Kidney epithelial cell (primary cell): ENCODE measurements around the gene ABCA13. TPM values are rescaled to one million over a fixed set of nuclear protein-coding genes. Genes with fewer than 3 reads are reported as not detected.

Experiments used
- DNase-seq: peaks from one replicate; pipeline ENCODE4 v3.0.0-alpha.2; 2010; ENCODE audit warnings: low read depth
- H3K27me3 ChIP-seq: 2 replicates; pipeline ENCODE4 v1.6.0; 2011; ENCODE audit warnings: low read length; ENCODE audit not compliant: control insufficient read depth, insufficient read depth
- H3K36me3 ChIP-seq: 2 replicates; pipeline ENCODE4 v1.5.1; 2011; ENCODE audit warnings: low read length; ENCODE audit not compliant: control insufficient read depth, insufficient read depth
- H3K4me3 ChIP-seq: 2 replicates; pipeline ENCODE4 v1.5.1; 2011; ENCODE audit warnings: low read depth, mild to moderate bottlenecking, control low read depth, low read length
- total RNA-seq: library from RNA; depleted of rRNA; stranded (reverse); fragments of >200 nt; gene quantifications from 2 replicates; pipeline ENCODE4 v1.2.3, GENCODE V29; 2015
- TF ChIP-seq, protein P1 (sequence below): IDR thresholded peaks from 2 replicates; pipeline ENCODE4 v1.5.1; 2011; ENCODE audit warnings: mild to moderate bottlenecking, moderate library complexity, low read length, control low read depth, inconsistent platforms; ENCODE audit not compliant: insufficient read depth, poor library complexity, severe bottlenecking

Gene ABCA13
- total RNA-seq, 1 donor from 2014 or later = 0.71 TPM

DNA sequence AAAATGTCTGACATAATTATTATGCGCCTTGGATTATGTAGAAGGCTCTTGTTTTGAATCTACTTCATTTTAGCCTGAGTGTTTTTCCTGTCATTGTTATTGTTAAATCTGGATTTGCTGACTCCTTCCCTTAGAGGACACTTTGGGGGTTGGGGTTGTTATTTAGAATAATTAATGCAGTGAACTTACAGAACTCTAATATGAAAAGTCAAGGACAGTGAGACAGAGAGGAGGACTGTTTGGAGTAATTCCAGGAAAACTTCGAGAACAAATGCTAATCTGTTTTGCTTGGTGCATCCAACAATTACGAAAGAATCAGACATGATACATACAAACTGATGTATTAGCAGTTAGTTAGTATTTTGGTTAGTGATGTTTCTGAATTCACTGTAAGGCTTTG is 146.1 kb downstream of the ABCA13 start:
- Histone ChIP-seq H3K27me3 (no peaks in the 10 kb centered on the region), H3K36me3 (no peaks in the 10 kb centered on the region), H3K4me3 (no peak overlapping the region)
- TF ChIP-seq, protein P1, sequence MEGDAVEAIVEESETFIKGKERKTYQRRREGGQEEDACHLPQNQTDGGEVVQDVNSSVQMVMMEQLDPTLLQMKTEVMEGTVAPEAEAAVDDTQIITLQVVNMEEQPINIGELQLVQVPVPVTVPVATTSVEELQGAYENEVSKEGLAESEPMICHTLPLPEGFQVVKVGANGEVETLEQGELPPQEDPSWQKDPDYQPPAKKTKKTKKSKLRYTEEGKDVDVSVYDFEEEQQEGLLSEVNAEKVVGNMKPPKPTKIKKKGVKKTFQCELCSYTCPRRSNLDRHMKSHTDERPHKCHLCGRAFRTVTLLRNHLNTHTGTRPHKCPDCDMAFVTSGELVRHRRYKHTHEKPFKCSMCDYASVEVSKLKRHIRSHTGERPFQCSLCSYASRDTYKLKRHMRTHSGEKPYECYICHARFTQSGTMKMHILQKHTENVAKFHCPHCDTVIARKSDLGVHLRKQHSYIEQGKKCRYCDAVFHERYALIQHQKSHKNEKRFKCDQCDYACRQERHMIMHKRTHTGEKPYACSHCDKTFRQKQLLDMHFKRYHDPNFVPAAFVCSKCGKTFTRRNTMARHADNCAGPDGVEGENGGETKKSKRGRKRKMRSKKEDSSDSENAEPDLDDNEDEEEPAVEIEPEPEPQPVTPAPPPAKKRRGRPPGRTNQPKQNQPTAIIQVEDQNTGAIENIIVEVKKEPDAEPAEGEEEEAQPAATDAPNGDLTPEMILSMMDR = no peak
- no peak for DNase-seq

DNA sequence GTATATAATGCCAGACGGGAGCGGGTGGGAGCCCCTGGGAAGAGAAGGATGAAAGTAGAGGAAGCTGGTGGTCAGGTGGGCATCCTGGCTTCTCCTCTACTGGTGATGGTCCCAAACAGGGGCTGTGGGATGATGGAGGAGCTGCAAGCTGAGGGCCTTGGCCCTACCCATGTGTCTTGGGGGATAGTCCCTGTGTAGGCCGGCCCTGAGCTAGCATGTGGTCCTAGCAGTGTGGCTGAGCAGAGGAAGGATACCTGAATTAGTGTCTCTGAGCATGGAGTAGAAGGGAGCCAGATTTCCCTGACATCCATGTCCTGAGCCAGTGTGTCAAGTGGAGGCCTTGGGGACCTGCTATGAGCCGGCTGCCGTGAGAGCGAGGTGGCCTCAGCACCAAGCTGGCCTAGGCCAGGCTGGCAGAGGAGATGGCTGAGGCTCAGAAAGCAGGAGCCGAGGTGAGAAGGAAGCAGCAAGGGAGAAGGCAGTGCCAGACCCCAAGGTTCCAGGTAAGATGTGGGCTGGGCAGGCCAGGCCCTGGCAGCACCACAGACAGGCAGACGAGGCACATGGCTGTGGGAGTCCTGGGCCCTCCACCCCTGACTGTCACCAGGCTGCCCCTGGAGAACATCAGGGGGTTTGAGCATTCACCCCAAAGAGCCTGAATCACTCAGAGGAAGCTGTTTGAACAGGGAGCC is 150.2 kb downstream of the ABCA13 start:
- Histone ChIP-seq H3K27me3 (no peaks in the 10 kb centered on the region), H3K36me3 (no peaks in the 10 kb centered on the region), H3K4me3 (no peak overlapping the region)
- no peak for DNase-seq
- TF ChIP-seq, protein P1 = no peak

DNA sequence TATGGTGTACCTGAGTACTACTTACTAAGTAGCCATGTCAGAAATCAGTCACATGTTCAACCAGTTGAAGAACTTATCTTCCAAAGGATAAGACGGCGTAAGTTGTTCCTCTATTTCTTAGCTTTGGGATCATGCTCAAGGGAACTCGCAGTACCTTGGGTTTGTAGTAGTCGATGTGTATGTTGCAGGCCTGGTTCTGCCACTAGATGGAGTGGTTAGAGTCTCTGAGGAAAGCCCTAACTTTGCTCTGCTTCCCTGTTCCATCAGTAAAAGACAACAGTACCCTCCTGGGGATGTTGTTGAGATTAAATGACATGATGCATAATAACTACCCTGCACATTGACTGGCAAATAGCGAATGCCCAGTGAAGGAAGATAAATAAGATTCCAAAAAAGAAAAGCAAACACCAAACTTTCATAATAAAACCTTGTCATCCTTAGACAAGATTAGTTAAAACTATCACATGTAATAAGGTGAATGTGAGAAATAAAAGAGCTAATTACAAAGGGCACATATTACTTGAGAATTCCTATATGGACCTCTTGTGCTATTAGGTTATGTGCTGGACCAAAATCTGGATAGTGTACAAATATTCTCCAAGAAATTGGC is 165.9 kb downstream of the ABCA13 start:
- Histone ChIP-seq H3K27me3 (no peaks in the 10 kb centered on the region), H3K36me3 (no peaks in the 10 kb centered on the region), H3K4me3 (no peak overlapping the region)
- DNase-seq = no peak
- TF ChIP-seq, protein P1 = peak; percentile 73

DNA sequence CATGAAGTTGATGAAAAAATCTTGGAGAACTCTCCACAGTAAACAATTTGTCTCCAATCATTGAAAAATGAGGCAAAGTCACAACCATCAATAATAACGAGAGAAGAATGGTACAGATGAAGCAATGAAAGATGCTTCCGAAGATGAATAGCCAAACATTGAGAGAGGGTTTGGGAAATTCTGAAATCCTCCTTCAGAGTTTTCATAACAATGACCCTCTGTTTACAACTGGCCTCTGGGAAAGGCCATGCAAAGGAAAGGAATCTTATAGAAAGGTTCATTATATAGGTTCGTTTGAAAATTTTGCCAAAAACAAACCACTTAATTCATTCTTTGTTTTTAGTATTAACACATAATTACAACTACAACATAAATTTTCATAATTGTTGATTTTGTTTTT is 166.5 kb downstream of the ABCA13 start:
- no peaks in the 10 kb centered on the region for H3K36me3 ChIP-seq
- no peaks in the 10 kb centered on the region for H3K27me3 ChIP-seq
- DNase-seq = no peak
- TF ChIP-seq, protein P1 = no peak
- H3K4me3 ChIP-seq = no peak overlapping the region

DNA sequence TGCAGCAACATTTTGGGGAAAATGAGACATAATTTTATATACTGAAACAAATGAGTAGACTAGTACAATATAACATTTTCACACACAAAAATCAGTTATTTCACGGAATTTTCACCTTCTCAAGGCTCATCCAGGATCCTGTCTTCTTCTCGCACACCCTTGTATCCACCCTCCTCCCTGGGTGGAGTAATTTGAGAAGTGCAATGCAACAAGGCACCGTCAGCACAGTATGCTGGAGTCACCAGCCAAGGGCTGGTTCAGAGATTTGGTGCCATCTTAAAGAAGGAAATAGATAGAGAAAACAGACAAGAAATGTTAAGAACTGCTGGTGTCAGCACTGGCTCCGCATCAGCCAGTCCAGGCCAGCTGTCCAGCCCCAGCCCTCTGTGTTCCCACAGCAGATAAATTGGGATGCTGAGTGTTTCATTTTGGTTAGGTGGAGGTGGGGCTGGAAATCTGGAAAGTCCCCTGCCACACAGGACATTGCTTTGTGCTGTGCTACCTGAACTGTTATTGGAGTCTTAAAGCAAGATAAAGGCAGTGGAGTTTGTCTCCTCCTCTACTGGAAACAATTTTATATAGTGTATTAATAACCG is 176.1 kb downstream of the ABCA13 start:
- TF ChIP-seq, protein P1 = no peak
- no peak for DNase-seq
- Histone ChIP-seq H3K36me3 (no peaks in the 10 kb centered on the region), H3K4me3 (no peak overlapping the region), H3K27me3 (no peaks in the 10 kb centered on the region)
